Activated naive CD8-positive, alpha-beta T cell treated with anti-CD3 and anti-CD28 coated beads, Interleukin-2, amount 50 U/mL, for 24 hours (primary cell): ENCODE results near the gene ISOC2.

ENCODE experiments used
- ATAC-seq: fragments of 150-1000 bp; cut with Tn5 transposase; one replicate; pipeline ENCODE4 v1.10.0; 2021
- DNase-seq: peaks from one replicate; pipeline ENCODE4 v3.0.0; 2021
- H3K27ac Mint-ChIP-seq: one replicate; pipeline ENCODE4 v1.8.0; 2021; ENCODE audit warnings: mild to moderate bottlenecking, mixed read lengths
- H3K27me3 Mint-ChIP-seq: one replicate; pipeline ENCODE4 v1.8.0; 2021; ENCODE audit warnings: mixed read lengths
- H3K36me3 Mint-ChIP-seq: one replicate; pipeline ENCODE4 v1.8.0; 2021; ENCODE audit warnings: low read depth, mixed read lengths
- H3K4me1 Mint-ChIP-seq: one replicate; pipeline ENCODE4 v1.8.0; 2021; ENCODE audit warnings: mixed read lengths
- H3K4me3 Mint-ChIP-seq: one replicate; pipeline ENCODE4 v1.8.0; 2021; ENCODE audit warnings: mild to moderate bottlenecking, moderate library complexity, mixed read lengths
- H3K9me3 Mint-ChIP-seq: one replicate; pipeline ENCODE4 v1.8.0; 2021; ENCODE audit warnings: mixed read lengths

The ISOC2 gene

GRCh38 chr19:55460670-55461258 is 678 bp downstream of the ISOC2 start:
- H3K27me3 Mint-ChIP-seq: peaks cover 2% of the 10 kb centered on the region
- H3K4me1 Mint-ChIP-seq: peaks cover 22% of the 10 kb centered on the region
- H3K9me3 Mint-ChIP-seq: no peaks in the 10 kb centered on the region
- peak overlapping the region; percentile 83 for H3K4me3 Mint-ChIP-seq
- ATAC-seq (no peak), DNase-seq (peak; percentile 66)
- H3K27ac Mint-ChIP-seq: peak overlapping the region; percentile 95
- H3K36me3 Mint-ChIP-seq: peaks cover 2% of the 10 kb centered on the region

GRCh38 chr19:55459950-55460657 is 1.3 kb downstream of the ISOC2 start:
- DNase-seq (no peak), ATAC-seq (no peak)
- Mint-ChIP-seq H3K27me3 (peaks cover 2% of the 10 kb centered on the region), H3K36me3 (peaks cover 2% of the 10 kb centered on the region), H3K9me3 (no peaks in the 10 kb centered on the region), H3K27ac (peak overlapping the region; percentile 41), H3K4me3 (peak overlapping the region; percentile 83), H3K4me1 (peaks cover 22% of the 10 kb centered on the region)

GRCh38 chr19:55459551-55459949 is 1.9 kb downstream of the ISOC2 start:
- Mint-ChIP-seq H3K4me3 (peak overlapping the region; percentile 83), H3K27ac (no peak overlapping the region)
- ATAC-seq: no peak

GRCh38 chr19:55457683-55458457 is 3.6 kb downstream of the ISOC2 start:
- ATAC-seq (no peak), DNase-seq (no peak)
- Mint-ChIP-seq H3K36me3 (peaks cover 10% of the 10 kb centered on the region), H3K27me3 (peaks cover 15% of the 10 kb centered on the region), H3K4me1 (peaks cover 33% of the 10 kb centered on the region), H3K4me3 (no peak overlapping the region), H3K27ac (no peak overlapping the region), H3K9me3 (no peaks in the 10 kb centered on the region)

More at GRCh38 chr19:55459551-55459949, 1.9 kb downstream of the ISOC2 start:
- peaks cover 22% of the 10 kb centered on the region for H3K4me1 Mint-ChIP-seq
- peaks cover 2% of the 10 kb centered on the region for H3K36me3 Mint-ChIP-seq
- H3K9me3 Mint-ChIP-seq: no peaks in the 10 kb centered on the region
- DNase-seq: no peak
- peaks cover 2% of the 10 kb centered on the region for H3K27me3 Mint-ChIP-seq

GRCh38 chr19:55456347-55456746 is 5.1 kb downstream of the ISOC2 start:
- ATAC-seq (no peak), DNase-seq (no peak)
- H3K4me1 Mint-ChIP-seq: peaks cover 30% of the 10 kb centered on the region
- H3K27me3 Mint-ChIP-seq: peaks cover 21% of the 10 kb centered on the region
- H3K9me3 Mint-ChIP-seq: no peaks in the 10 kb centered on the region
- no peak overlapping the region for H3K27ac Mint-ChIP-seq
- peaks cover 9% of the 10 kb centered on the region for H3K36me3 Mint-ChIP-seq
- no peak overlapping the region for H3K4me3 Mint-ChIP-seq

- Mint-ChIP-seq H3K9me3 (no peaks in the 10 kb centered on the region), H3K27me3 (peaks cover 25% of the 10 kb centered on the region), H3K4me1 (peaks cover 27% of the 10 kb centered on the region), H3K4me3 (no peak overlapping the region), H3K27ac (no peak overlapping the region), H3K36me3 (peaks cover 9% of the 10 kb centered on the region)
- DNase-seq: no peak
- ATAC-seq: no peak
Observed at GRCh38 chr19:55455576-55456235, 5.7 kb downstream of the ISOC2 start.

- no peak overlapping the region for H3K4me3 Mint-ChIP-seq
- DNase-seq (peak; percentile 62), ATAC-seq (no peak)
- peaks cover 9% of the 10 kb centered on the region for H3K36me3 Mint-ChIP-seq
- no peaks in the 10 kb centered on the region for H3K9me3 Mint-ChIP-seq
- no peak overlapping the region for H3K27ac Mint-ChIP-seq
- peaks cover 29% of the 10 kb centered on the region for H3K27me3 Mint-ChIP-seq
- H3K4me1 Mint-ChIP-seq: peaks cover 19% of the 10 kb centered on the region
Observed at GRCh38 chr19:55454787-55455243, 6.6 kb downstream of the ISOC2 start.

GRCh38 chr19:55453511-55454260 is 7.8 kb downstream of the ISOC2 start:
- no peak overlapping the region for H3K4me3 Mint-ChIP-seq
- DNase-seq (no peak), ATAC-seq (no peak)
- peaks cover 9% of the 10 kb centered on the region for H3K36me3 Mint-ChIP-seq
- H3K27me3 Mint-ChIP-seq: peaks cover 29% of the 10 kb centered on the region
- no peaks in the 10 kb centered on the region for H3K9me3 Mint-ChIP-seq
- H3K27ac Mint-ChIP-seq: peak overlapping the region; percentile 12
- H3K4me1 Mint-ChIP-seq: peaks cover 16% of the 10 kb centered on the region

- ATAC-seq: peak; percentile 38
Observed at GRCh38 chr19:55452749-55453346, 8.6 kb downstream of the ISOC2 start.

GRCh38 chr19:55451965-55452748 is 9.3 kb downstream of the ISOC2 start:
- Mint-ChIP-seq H3K4me1 (peaks cover 16% of the 10 kb centered on the region), H3K9me3 (no peaks in the 10 kb centered on the region), H3K36me3 (peaks cover 9% of the 10 kb centered on the region), H3K27ac (no peak overlapping the region), H3K4me3 (peak overlapping the region; percentile 35), H3K27me3 (peaks cover 29% of the 10 kb centered on the region)
- no peak for ATAC-seq
- no peak for DNase-seq

More at GRCh38 chr19:55452749-55453346, 8.6 kb downstream of the ISOC2 start:
- H3K36me3 Mint-ChIP-seq: peaks cover 9% of the 10 kb centered on the region
- no peak overlapping the region for H3K27ac Mint-ChIP-seq
- no peaks in the 10 kb centered on the region for H3K9me3 Mint-ChIP-seq
- no peak for DNase-seq
- peaks cover 16% of the 10 kb centered on the region for H3K4me1 Mint-ChIP-seq
- no peak overlapping the region for H3K4me3 Mint-ChIP-seq
- H3K27me3 Mint-ChIP-seq: peaks cover 29% of the 10 kb centered on the region

GRCh38 chr19:55451163-55451964 is 10.1 kb downstream of the ISOC2 start:
- H3K4me3 Mint-ChIP-seq: peak overlapping the region; percentile 35

GRCh38 chr19:55449469-55449868 is 12.0 kb downstream of the ISOC2 start:
- no peak for DNase-seq
- peaks cover 45% of the 10 kb centered on the region for H3K27me3 Mint-ChIP-seq
- peaks cover 16% of the 10 kb centered on the region for H3K4me1 Mint-ChIP-seq
- no peak for ATAC-seq
- no peak overlapping the region for H3K4me3 Mint-ChIP-seq
- H3K36me3 Mint-ChIP-seq: peaks cover 9% of the 10 kb centered on the region
- no peaks in the 10 kb centered on the region for H3K9me3 Mint-ChIP-seq
- no peak overlapping the region for H3K27ac Mint-ChIP-seq

More at GRCh38 chr19:55451163-55451964, 10.1 kb downstream of the ISOC2 start:
- no peak overlapping the region for H3K27ac Mint-ChIP-seq
- H3K27me3 Mint-ChIP-seq: peaks cover 29% of the 10 kb centered on the region
- peaks cover 16% of the 10 kb centered on the region for H3K4me1 Mint-ChIP-seq
- DNase-seq: no peak
- no peak for ATAC-seq
- no peaks in the 10 kb centered on the region for H3K9me3 Mint-ChIP-seq
- peaks cover 9% of the 10 kb centered on the region for H3K36me3 Mint-ChIP-seq
